GM12892 (cell line): ENCODE measurements around the gene SMIM35.

Source experiments
- POLR2A ChIP-seq: IDR thresholded peaks from 2 replicates; pipeline ENCODE4 v1.6.1; 2011; ENCODE audit warnings: low read depth, low read length, control low read depth
- POLR2AphosphoS5 ChIP-seq: IDR thresholded peaks from 2 replicates; pipeline ENCODE4 v1.6.1; 2011; ENCODE audit warnings: low read depth, low read length, control low read depth

GRCh38 chr11:118126082-118126838, 39.5 kb upstream of the SMIM35 start:
- peak; percentile 88 for TF ChIP-seq POLR2A
- peak; percentile 86 for TF ChIP-seq POLR2AphosphoS5
